ENCODE measurements around the gene WBP4. TPM values are rescaled to one million over a fixed set of nuclear protein-coding genes. Genes with fewer than 3 reads are reported as not detected.
"Not testable (repeated sequence)": the region's sequence is repeated elsewhere in the genome, so short reads cannot be mapped to it uniquely, and the experiment has no call there.

The WBP4 gene
- polyA plus RNA-seq, 3 donors from 2014 or later, result 3.6 to 5.4 (median 4.4) TPM

- Mint-ChIP-seq H3K27me3 (ENCODE audit: low read depth in 3 of 3) (peaks cover 0 to 2% (median 0%) of the 10 kb centered on the region in 3 donors), H3K27ac (no peak overlapping the region), H3K4me1 (no peaks in the 10 kb centered on the region), H3K4me3 (no peak overlapping the region), H3K36me3 (peaks cover 32 to 55% (median 49%) of the 10 kb centered on the region in 3 donors), H3K9me3 (no peaks in the 10 kb centered on the region)
- DNase-seq, result peak; percentile 8 to 32 (median 28)
Observed at GRCh38 chr13:41075034-41075433, 13.7 kb downstream of the WBP4 start.

- H3K4me3 Mint-ChIP-seq, result no peak overlapping the region
- H3K9me3 Mint-ChIP-seq, result no peaks in the 10 kb centered on the region
- no peak for DNase-seq
- H3K4me1 Mint-ChIP-seq, result no peaks in the 10 kb centered on the region
- H3K36me3 Mint-ChIP-seq, result peaks cover 31 to 55% (median 49%) of the 10 kb centered on the region in 3 donors
- no peak overlapping the region for H3K27ac Mint-ChIP-seq
- H3K27me3 Mint-ChIP-seq (ENCODE audit: low read depth in 3 of 3), result peaks cover 0 to 2% (median 0%) of the 10 kb centered on the region in 3 donors
Observed at GRCh38 chr13:41075485-41075884, 14.2 kb downstream of the WBP4 start.

- H3K4me3 Mint-ChIP-seq, result no peak overlapping the region
- no peak overlapping the region for H3K27ac Mint-ChIP-seq
- no peak for DNase-seq
- no peaks in the 10 kb centered on the region for H3K4me1 Mint-ChIP-seq
- peaks cover 30 to 52% (median 51%) of the 10 kb centered on the region in 3 donors for H3K36me3 Mint-ChIP-seq
- H3K9me3 Mint-ChIP-seq, result no peaks in the 10 kb centered on the region
- H3K27me3 Mint-ChIP-seq (ENCODE audit: low read depth in 3 of 3), result no peaks in the 10 kb centered on the region
Observed at GRCh38 chr13:41077475-41077874, 16.2 kb downstream of the WBP4 start.

GRCh38 chr13:41079725-41080124, 18.4 kb downstream of the WBP4 start:
- H3K36me3 Mint-ChIP-seq, result peaks cover 30 to 52% (median 52%) of the 10 kb centered on the region in 3 donors
- no peak overlapping the region for H3K27ac Mint-ChIP-seq

GRCh38 chr13:41085961-41086585, 24.8 kb downstream of the WBP4 start:
- H3K27me3 Mint-ChIP-seq (ENCODE audit: low read depth in 3 of 3), result peaks cover 0 to 1% (median 0%) of the 10 kb centered on the region in 3 donors
- H3K27ac Mint-ChIP-seq, result peak overlapping the region in 1 of 6 donors; percentile 61

More at GRCh38 chr13:41079725-41080124, 18.4 kb downstream of the WBP4 start:
- Mint-ChIP-seq H3K4me3 (no peak overlapping the region), H3K9me3 (no peaks in the 10 kb centered on the region), H3K27me3 (ENCODE audit: low read depth in 3 of 3) (no peaks in the 10 kb centered on the region), H3K4me1 (no peaks in the 10 kb centered on the region)
- no peak for DNase-seq

GRCh38 chr13:41095681-41096080, 34.4 kb downstream of the WBP4 start:
- DNase-seq; H3K27ac Mint-ChIP-seq; H3K9me3 Mint-ChIP-seq; H3K4me1 Mint-ChIP-seq; H3K4me3 Mint-ChIP-seq; H3K36me3 Mint-ChIP-seq; H3K27me3 Mint-ChIP-seq (ENCODE audit: low read depth in 3 of 3): not testable (repeated sequence)

More at GRCh38 chr13:41085961-41086585, 24.8 kb downstream of the WBP4 start:
- Mint-ChIP-seq H3K9me3 (no peaks in the 10 kb centered on the region), H3K4me3 (no peak overlapping the region), H3K36me3 (peaks cover 12 to 16% (median 14%) of the 10 kb centered on the region in 3 donors), H3K4me1 (no peaks in the 10 kb centered on the region)
- no peak for DNase-seq

GRCh38 chr13:41098761-41099160, 37.5 kb downstream of the WBP4 start:
- no peak for DNase-seq
- no peaks in the 10 kb centered on the region for H3K9me3 Mint-ChIP-seq
- H3K4me3 Mint-ChIP-seq, result no peak overlapping the region
- no peak overlapping the region for H3K27ac Mint-ChIP-seq
- no peaks in the 10 kb centered on the region for H3K4me1 Mint-ChIP-seq
- peaks cover 0 to 3% (median 0%) of the 10 kb centered on the region in 3 donors for H3K36me3 Mint-ChIP-seq
- peaks cover 0 to 2% (median 0%) of the 10 kb centered on the region in 3 donors for H3K27me3 Mint-ChIP-seq (ENCODE audit: low read depth in 3 of 3)

GRCh38 chr13:41099986-41100385, 38.7 kb downstream of the WBP4 start:
- H3K4me3 Mint-ChIP-seq, result no peak overlapping the region
- H3K27me3 Mint-ChIP-seq (ENCODE audit: low read depth in 3 of 3), result peaks cover 0 to 2% (median 0%) of the 10 kb centered on the region in 3 donors
- no peak for DNase-seq
- H3K36me3 Mint-ChIP-seq, result peaks cover 0 to 3% (median 0%) of the 10 kb centered on the region in 3 donors
- no peaks in the 10 kb centered on the region for H3K9me3 Mint-ChIP-seq
- no peaks in the 10 kb centered on the region for H3K4me1 Mint-ChIP-seq
- no peak overlapping the region for H3K27ac Mint-ChIP-seq

- H3K36me3 Mint-ChIP-seq, result peaks cover 0 to 4% (median 0%) of the 10 kb centered on the region in 3 donors
- no peak for DNase-seq
- H3K9me3 Mint-ChIP-seq, result no peaks in the 10 kb centered on the region
- H3K27me3 Mint-ChIP-seq (ENCODE audit: low read depth in 3 of 3), result no peaks in the 10 kb centered on the region
- no peaks in the 10 kb centered on the region for H3K4me1 Mint-ChIP-seq
- H3K4me3 Mint-ChIP-seq, result no peak overlapping the region
- H3K27ac Mint-ChIP-seq, result no peak overlapping the region
Observed at GRCh38 chr13:41107104-41107571, 45.8 kb downstream of the WBP4 start.

GRCh38 chr13:41107584-41108014, 46.3 kb downstream of the WBP4 start:
- Mint-ChIP-seq H3K27me3 (ENCODE audit: low read depth in 3 of 3) (no peaks in the 10 kb centered on the region), H3K4me3 (no peak overlapping the region), H3K36me3 (peaks cover 0 to 4% (median 0%) of the 10 kb centered on the region in 3 donors), H3K4me1 (no peaks in the 10 kb centered on the region), H3K9me3 (no peaks in the 10 kb centered on the region), H3K27ac (no peak overlapping the region)
- DNase-seq, result no peak

- no peaks in the 10 kb centered on the region for H3K4me1 Mint-ChIP-seq
- peaks cover 0 to 2% (median 0%) of the 10 kb centered on the region in 3 donors for H3K27me3 Mint-ChIP-seq (ENCODE audit: low read depth in 3 of 3)
- H3K4me3 Mint-ChIP-seq, result no peak overlapping the region
- peaks cover 0 to 4% (median 0%) of the 10 kb centered on the region in 3 donors for H3K36me3 Mint-ChIP-seq
- H3K27ac Mint-ChIP-seq, result no peak overlapping the region
- no peak for DNase-seq
- H3K9me3 Mint-ChIP-seq, result no peaks in the 10 kb centered on the region
Observed at GRCh38 chr13:41111454-41111853, 50.1 kb downstream of the WBP4 start.

- Mint-ChIP-seq H3K27ac (no peak overlapping the region), H3K9me3 (no peaks in the 10 kb centered on the region), H3K36me3 (no peaks in the 10 kb centered on the region), H3K27me3 (ENCODE audit: low read depth in 3 of 3) (peaks cover 0 to 2% (median 0%) of the 10 kb centered on the region in 3 donors), H3K4me1 (no peaks in the 10 kb centered on the region), H3K4me3 (no peak overlapping the region)
- no peak for DNase-seq
Observed at GRCh38 chr13:41117869-41118268, 56.6 kb downstream of the WBP4 start.

GRCh38 chr13:41122838-41123237, 61.5 kb downstream of the WBP4 start:
- Mint-ChIP-seq H3K36me3 (peaks cover 4 to 17% (median 7%) of the 10 kb centered on the region in 3 donors), H3K4me1 (peaks cover 0 to 1% of the 10 kb centered on the region in 2 donors), H3K27me3 (ENCODE audit: low read depth in 3 of 3) (no peaks in the 10 kb centered on the region), H3K27ac (no peak overlapping the region), H3K9me3 (no peaks in the 10 kb centered on the region), H3K4me3 (no peak overlapping the region)
- DNase-seq, result no peak

GRCh38 chr13:41127701-41128100, 66.4 kb downstream of the WBP4 start:
- H3K27me3 Mint-ChIP-seq (ENCODE audit: low read depth in 3 of 3), result peaks cover 0 to 3% (median 0%) of the 10 kb centered on the region in 3 donors
- H3K27ac Mint-ChIP-seq, result no peak overlapping the region
- H3K36me3 Mint-ChIP-seq, result peaks cover 4 to 17% (median 7%) of the 10 kb centered on the region in 3 donors
- H3K4me3 Mint-ChIP-seq, result no peak overlapping the region
- H3K9me3 Mint-ChIP-seq, result no peaks in the 10 kb centered on the region
- H3K4me1 Mint-ChIP-seq, result peaks cover 27 to 38% of the 10 kb centered on the region in 2 donors
- no peak for DNase-seq

All from immature natural killer cell (primary cell).